ENCODE results near the gene HIVEP3. TPM values are rescaled to one million over a fixed set of nuclear protein-coding genes. Genes with fewer than 3 reads are reported as not detected.

Gene HIVEP3
- total RNA-seq, 1 donor from 2014 or later: 76.7 TPM

DNA sequence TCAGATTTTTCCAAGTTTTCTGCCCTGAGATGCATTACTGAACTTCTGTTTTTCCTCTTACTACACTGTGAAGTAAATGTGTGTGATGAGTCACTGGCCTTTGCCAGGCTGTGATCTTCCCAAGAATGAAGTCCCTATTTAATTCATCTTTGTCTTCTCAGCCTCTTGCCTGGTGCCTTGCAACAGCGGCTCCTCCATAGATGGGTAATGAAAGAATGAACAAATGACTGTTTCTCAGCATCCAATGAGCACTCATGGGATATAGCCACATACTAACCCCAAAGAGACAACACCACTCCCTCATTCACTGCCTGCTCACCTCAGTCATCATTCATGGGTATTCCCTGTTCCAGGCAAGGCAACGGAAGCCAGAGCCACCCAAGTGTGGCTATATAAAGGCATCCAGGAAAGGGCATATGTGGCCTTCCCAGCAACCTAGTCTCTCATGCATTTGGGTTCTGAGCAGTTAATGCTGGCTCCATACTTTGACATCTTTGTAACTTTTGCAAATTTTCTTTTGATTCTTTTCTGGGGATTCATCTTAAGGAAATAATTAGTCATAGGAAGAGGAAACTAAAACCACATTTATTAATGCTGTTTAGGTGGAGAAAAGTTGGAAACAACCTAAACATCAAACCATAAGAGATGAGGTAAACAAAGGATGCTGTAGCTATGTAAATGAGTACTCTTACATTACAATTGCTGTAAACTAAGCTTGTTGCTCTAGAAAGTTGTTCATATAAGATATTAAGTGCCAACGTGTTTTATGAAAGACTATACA lies 71.9 kb downstream of the HIVEP3 start:
- no peak for DNase-seq (ENCODE audit: low spot score)
- Mint-ChIP-seq H3K36me3 (ENCODE audit: low read depth) (peaks cover 2% of the 10 kb centered on the region), H3K9me3 (no peaks in the 10 kb centered on the region), H3K4me3 (no peak overlapping the region), H3K27ac (no peak overlapping the region), H3K4me1 (ENCODE audit: low read depth) (peaks cover 51% of the 10 kb centered on the region), H3K27me3 (ENCODE audit: insufficient read depth) (no peaks in the 10 kb centered on the region)
- intact Hi-C loops (cut with micrococcal nuclease): no loop called here

DNA sequence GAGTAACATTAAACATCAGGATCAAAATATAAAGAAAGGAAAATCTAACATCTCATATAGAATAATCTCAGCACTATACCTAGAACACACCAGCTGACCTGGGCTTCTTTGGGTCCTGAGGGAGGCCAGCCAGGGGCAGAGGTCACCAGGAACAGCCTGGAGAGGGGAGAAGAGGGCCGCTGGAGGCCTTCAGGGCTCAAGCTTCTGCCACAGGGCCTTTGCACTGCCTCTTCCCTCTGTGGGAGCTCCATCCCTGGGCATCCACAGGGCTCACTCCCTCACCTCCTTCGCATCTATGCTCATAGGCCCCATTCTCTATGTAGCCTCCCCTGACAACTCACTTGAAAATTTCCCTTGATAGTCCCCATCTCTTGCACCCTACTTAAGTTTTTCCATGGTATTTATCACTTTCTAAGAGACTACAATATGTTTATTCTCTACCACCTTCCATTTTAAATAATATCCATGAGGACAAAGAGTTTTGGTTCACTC lies 73.9 kb downstream of the HIVEP3 start:
- intact Hi-C loops (cut with micrococcal nuclease): no loop called here
- Mint-ChIP-seq H3K27ac (no peak overlapping the region), H3K4me3 (no peak overlapping the region), H3K4me1 (ENCODE audit: low read depth) (peaks cover 38% of the 10 kb centered on the region), H3K36me3 (ENCODE audit: low read depth) (peaks cover 2% of the 10 kb centered on the region), H3K27me3 (ENCODE audit: insufficient read depth) (no peaks in the 10 kb centered on the region), H3K9me3 (no peaks in the 10 kb centered on the region)
- DNase-seq (ENCODE audit: low spot score): no peak

DNA sequence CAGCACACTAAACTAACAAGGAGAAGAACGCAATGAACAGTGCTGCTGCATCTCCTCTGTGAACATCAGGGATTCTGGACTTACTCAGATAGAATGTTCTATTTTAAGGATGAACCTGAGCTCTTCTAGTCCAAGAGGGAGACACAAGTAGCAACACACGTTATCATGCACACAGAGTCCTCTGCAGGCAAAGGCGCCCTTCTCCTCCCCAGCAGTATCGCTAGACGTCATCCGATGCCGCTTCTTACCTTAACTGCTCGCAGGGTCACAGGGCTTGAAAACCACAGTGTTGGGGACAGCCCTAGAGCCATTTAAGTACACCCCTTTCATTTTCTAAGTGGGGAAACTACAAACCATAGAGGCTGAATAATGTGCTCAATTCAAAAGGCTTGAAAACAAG lies 74.5 kb downstream of the HIVEP3 start:
- peaks cover 2% of the 10 kb centered on the region for H3K36me3 Mint-ChIP-seq (ENCODE audit: low read depth)
- no peaks in the 10 kb centered on the region for H3K9me3 Mint-ChIP-seq
- no peak overlapping the region for H3K27ac Mint-ChIP-seq
- H3K27me3 Mint-ChIP-seq (ENCODE audit: insufficient read depth): no peaks in the 10 kb centered on the region
- H3K4me3 Mint-ChIP-seq: no peak overlapping the region
- intact Hi-C loops (cut with micrococcal nuclease): no loop called here
- DNase-seq (ENCODE audit: low spot score): no peak
- peaks cover 32% of the 10 kb centered on the region for H3K4me1 Mint-ChIP-seq (ENCODE audit: low read depth)

DNA sequence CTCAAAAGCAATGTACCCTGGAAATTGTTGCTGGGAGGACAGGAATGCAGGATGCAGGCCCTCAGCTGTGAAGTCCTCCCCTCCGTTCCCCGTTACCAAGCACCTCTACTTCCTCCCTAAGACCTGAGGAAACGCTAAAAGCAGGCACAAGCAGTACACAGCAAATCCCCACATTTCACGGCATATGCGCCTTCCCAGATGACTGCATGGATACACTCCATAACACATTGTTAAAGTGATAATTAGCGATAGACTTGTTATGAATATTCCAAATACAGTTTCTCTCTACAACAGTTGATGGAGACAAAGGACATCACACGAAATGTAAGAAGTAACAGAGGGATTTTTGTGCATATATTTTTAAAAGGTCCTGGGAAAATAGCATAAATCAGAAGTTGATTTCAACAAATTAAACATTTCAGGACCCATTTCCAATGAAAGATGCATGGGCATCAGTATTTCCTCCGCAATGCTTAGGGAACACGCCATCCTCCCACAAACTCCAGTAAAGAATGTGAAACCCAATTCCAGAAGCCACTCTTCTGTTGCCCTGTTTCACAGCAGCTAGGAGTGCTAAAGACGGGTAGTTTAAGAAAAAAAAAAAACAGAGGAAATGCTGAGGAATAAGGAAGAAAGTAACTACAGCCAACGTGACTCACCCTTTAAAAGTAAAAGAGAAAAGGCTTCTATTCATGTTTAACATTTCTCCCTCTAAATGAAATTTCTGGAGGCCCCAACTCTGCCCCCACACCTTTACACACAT lies 75.5 kb downstream of the HIVEP3 start:
- H3K27me3 Mint-ChIP-seq (ENCODE audit: insufficient read depth): peaks cover 2% of the 10 kb centered on the region
- no peak for DNase-seq (ENCODE audit: low spot score)
- H3K4me1 Mint-ChIP-seq (ENCODE audit: low read depth): peaks cover 28% of the 10 kb centered on the region
- H3K4me3 Mint-ChIP-seq: no peak overlapping the region
- peaks cover 2% of the 10 kb centered on the region for H3K36me3 Mint-ChIP-seq (ENCODE audit: low read depth)
- no peaks in the 10 kb centered on the region for H3K9me3 Mint-ChIP-seq
- H3K27ac Mint-ChIP-seq: no peak overlapping the region
- intact Hi-C loops (cut with micrococcal nuclease): no loop called here

DNA sequence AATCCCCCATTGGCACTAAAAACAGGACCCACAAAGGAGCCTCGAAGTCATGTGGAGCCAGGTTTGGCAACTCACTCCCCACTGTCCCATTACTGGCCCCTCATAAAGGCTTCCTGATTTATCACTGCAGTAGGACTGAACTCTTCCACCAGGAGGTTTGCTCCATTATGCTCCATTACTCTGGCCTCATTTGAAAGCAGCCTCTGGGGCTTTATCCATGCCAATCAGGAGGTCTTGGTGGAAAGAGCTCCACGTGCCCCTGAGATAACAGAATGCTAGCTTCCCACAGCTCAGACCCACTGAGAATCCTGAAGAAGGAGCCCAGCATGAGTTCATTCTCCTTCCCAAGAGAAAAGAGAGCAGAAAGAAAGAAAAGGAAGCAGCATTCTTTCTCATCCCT lies 76.4 kb downstream of the HIVEP3 start:
- Mint-ChIP-seq H3K4me3 (no peak overlapping the region), H3K36me3 (ENCODE audit: low read depth) (peaks cover under 1% of the 10 kb centered on the region), H3K27me3 (ENCODE audit: insufficient read depth) (peaks cover 2% of the 10 kb centered on the region), H3K4me1 (ENCODE audit: low read depth) (peaks cover 24% of the 10 kb centered on the region), H3K9me3 (no peaks in the 10 kb centered on the region), H3K27ac (no peak overlapping the region)
- intact Hi-C loops (cut with micrococcal nuclease): no loop called here
- DNase-seq (ENCODE audit: low spot score): no peak

DNA sequence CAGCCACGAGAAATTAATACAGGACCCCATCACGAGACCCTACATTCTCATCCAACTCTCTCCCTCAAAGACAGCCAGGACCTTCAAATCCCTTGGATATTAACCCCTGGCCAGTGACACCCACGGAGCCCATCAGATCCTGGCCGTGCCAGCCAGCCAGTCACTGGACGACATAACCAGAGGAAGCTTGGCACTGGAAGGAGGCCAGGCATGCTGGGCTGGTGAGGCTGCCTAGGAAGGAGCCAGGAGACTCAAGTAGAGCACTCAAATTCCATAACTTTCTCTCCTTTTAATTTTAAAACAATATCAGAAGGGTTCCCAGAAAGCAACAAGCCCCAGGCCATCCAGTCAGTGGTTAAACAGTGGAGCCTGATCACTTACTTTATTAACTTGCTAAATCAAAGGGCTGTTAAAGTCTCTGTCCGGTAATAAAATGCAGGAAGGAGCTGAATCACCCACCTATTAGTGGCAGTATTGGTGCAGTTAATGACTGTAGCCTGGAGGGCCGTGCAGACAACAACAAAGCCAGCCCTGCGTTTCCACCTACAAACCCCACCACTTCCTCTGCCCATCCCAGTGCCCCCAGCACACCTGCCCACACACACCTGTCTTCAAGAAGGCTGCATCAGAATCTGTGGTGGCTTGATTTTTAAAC lies 78.0 kb downstream of the HIVEP3 start:
- Mint-ChIP-seq H3K36me3 (ENCODE audit: low read depth) (no peaks in the 10 kb centered on the region), H3K27ac (no peak overlapping the region), H3K4me1 (ENCODE audit: low read depth) (peaks cover 10% of the 10 kb centered on the region), H3K9me3 (no peaks in the 10 kb centered on the region), H3K27me3 (ENCODE audit: insufficient read depth) (peaks cover 2% of the 10 kb centered on the region), H3K4me3 (no peak overlapping the region)
- no peak for DNase-seq (ENCODE audit: low spot score)
- intact Hi-C loops (cut with micrococcal nuclease): no loop called here

DNA sequence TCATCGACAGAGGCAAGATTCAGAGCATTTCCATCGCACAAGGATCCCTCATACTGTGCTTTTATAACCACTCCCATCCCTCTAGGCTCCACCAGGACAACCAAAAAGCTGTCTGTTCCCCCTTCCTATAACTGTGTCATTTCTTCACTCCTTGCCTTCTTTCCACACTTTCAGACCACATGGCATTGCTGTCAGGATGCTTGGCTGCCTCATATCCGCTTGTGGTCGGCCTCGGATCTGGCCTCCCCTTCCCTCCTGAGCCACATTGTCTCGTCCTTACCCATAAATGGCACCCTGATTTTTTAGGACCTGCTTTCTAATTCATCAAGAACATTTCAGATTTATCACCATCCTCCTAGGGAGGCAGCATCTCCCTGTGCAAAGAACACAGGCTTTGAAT lies 80.5 kb downstream of the HIVEP3 start:
- intact Hi-C loops (cut with micrococcal nuclease): no loop called here
- no peak for DNase-seq (ENCODE audit: low spot score)
- Mint-ChIP-seq H3K9me3 (no peaks in the 10 kb centered on the region), H3K36me3 (ENCODE audit: low read depth) (no peaks in the 10 kb centered on the region), H3K4me1 (ENCODE audit: low read depth) (no peaks in the 10 kb centered on the region), H3K27me3 (ENCODE audit: insufficient read depth) (peaks cover 2% of the 10 kb centered on the region), H3K4me3 (no peak overlapping the region), H3K27ac (no peak overlapping the region)

DNA sequence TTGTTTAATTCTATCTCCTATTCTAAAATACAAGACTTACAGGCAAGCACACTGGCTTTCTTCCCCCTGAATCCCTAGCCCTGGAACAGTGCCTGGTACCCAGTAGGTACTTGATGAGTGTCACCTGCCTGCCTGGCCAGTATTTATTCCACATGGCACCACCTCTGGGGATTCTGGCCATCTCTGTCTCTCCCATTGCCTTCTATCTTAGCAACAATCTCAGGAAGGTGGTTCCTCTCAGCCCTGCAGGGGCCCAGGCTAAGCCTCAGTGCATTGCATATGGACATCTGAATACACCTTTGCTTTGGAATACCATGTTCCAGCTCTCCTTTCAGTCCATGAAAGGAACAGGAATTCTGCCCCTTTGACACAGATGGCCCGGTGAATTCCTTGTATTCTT lies 81.0 kb downstream of the HIVEP3 start:
- H3K4me3 Mint-ChIP-seq: no peak overlapping the region
- DNase-seq (ENCODE audit: low spot score): no peak
- H3K36me3 Mint-ChIP-seq (ENCODE audit: low read depth): no peaks in the 10 kb centered on the region
- H3K27ac Mint-ChIP-seq: no peak overlapping the region
- peaks cover 4% of the 10 kb centered on the region for H3K27me3 Mint-ChIP-seq (ENCODE audit: insufficient read depth)
- intact Hi-C loops (cut with micrococcal nuclease): no loop called here
- no peaks in the 10 kb centered on the region for H3K9me3 Mint-ChIP-seq
- H3K4me1 Mint-ChIP-seq (ENCODE audit: low read depth): no peaks in the 10 kb centered on the region

DNA sequence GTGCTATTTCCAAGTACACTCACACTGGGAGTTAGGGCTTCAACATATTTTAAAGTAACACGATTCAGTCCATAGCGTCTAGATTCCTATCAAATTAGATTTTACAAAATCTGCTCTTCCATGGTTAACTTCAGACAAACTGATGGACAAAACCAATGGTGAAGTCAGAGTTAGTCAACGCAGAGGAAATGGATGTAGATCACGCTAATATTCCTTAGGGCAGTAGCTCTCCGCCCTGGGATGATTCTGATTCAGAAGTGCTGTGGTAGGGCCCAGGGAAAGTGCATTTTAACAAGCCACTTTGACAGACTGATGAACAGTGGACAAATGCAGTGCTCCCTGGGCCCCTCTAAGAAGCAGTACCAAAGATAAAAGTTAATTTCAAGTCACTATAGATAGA lies 83.2 kb downstream of the HIVEP3 start:
- H3K4me1 Mint-ChIP-seq (ENCODE audit: low read depth): no peaks in the 10 kb centered on the region
- intact Hi-C loops (cut with micrococcal nuclease): no loop called here
- H3K27ac Mint-ChIP-seq: no peak overlapping the region
- DNase-seq (ENCODE audit: low spot score): no peak
- no peaks in the 10 kb centered on the region for H3K9me3 Mint-ChIP-seq
- H3K4me3 Mint-ChIP-seq: no peak overlapping the region
- no peaks in the 10 kb centered on the region for H3K36me3 Mint-ChIP-seq (ENCODE audit: low read depth)
- peaks cover 5% of the 10 kb centered on the region for H3K27me3 Mint-ChIP-seq (ENCODE audit: insufficient read depth)

DNA sequence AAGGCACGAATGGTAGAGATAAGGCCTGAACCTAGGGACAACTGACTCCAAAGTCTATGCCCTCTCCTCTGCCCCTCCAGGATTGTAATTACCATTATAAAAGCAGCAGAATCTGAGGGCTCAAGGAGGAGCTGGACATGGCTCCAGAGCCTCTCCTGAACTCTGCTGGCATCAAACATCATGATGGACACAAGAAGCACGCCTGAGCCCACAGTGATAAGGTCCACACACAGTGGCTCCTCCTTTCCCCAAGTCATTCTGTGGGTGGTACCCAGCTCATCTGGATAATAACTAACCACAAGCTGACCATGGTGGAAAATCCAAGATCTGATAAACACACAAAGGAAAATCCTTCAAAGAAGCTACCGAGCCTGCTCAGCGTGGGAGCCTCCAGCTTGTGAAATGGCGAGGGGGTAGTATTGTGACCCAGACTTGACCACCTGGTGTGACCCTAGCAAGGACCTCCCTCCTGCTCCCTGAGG lies 85.2 kb downstream of the HIVEP3 start:
- no peaks in the 10 kb centered on the region for H3K9me3 Mint-ChIP-seq
- peaks cover 3% of the 10 kb centered on the region for H3K27me3 Mint-ChIP-seq (ENCODE audit: insufficient read depth)
- intact Hi-C loops (cut with micrococcal nuclease): no loop called here
- H3K36me3 Mint-ChIP-seq (ENCODE audit: low read depth): no peaks in the 10 kb centered on the region
- H3K4me1 Mint-ChIP-seq (ENCODE audit: low read depth): no peaks in the 10 kb centered on the region
- no peak for DNase-seq (ENCODE audit: low spot score)
- no peak overlapping the region for H3K4me3 Mint-ChIP-seq
- no peak overlapping the region for H3K27ac Mint-ChIP-seq

DNA sequence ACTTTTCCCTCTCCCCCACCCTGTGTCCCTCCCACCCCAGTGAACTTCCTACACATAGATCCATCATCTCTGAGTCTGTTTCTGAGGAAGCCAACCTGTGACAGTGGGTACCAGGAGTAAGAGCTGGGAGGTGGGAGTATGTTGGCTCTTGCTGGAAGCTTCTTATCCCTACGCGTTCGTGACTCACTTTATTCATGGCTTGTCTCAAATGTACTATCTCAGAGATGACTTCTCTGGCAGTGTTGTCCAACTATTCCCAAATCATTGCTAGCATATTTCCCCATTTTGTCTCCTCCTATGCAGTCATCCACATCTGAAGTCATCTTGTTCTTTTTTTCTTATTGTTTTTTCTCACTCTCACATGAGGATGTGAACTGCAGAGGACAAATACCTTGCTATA lies 88.0 kb downstream of the HIVEP3 start:
- DNase-seq (ENCODE audit: low spot score): no peak
- intact Hi-C loops (cut with micrococcal nuclease): no loop called here
- Mint-ChIP-seq H3K36me3 (ENCODE audit: low read depth) (no peaks in the 10 kb centered on the region), H3K27me3 (ENCODE audit: insufficient read depth) (peaks cover 5% of the 10 kb centered on the region), H3K27ac (no peak overlapping the region), H3K9me3 (no peaks in the 10 kb centered on the region), H3K4me3 (no peak overlapping the region), H3K4me1 (ENCODE audit: low read depth) (no peaks in the 10 kb centered on the region)

DNA sequence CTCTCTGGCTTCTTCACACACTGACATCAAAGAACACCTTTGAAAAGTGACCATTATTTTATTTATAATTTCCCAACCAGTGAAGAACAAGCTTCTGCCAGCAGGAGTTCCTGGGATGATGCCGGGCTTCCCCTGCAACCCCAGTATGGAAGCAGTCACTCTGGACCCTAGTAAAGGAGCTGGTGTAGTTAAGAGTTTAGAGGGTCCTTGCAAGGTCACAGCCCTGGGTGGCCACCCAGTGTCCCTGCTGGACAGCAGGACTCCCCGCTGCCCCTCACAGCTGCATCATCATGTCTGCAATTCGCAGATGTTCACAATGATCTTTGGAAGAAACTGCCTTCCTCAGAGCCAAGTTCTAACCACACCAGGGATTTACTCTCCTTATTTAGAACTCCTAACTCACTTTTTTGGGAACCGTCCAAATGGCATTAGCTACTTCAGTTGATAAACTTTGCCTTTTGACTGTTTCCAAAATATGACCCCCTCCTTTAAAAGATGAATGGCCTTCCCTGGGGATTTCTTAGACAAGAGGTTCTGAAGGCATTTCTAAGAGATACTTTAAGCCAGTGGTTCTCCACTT lies 90.6 kb downstream of the HIVEP3 start:
- Mint-ChIP-seq H3K36me3 (ENCODE audit: low read depth) (no peaks in the 10 kb centered on the region), H3K27me3 (ENCODE audit: insufficient read depth) (peaks cover 8% of the 10 kb centered on the region), H3K4me1 (ENCODE audit: low read depth) (no peaks in the 10 kb centered on the region), H3K4me3 (no peak overlapping the region), H3K9me3 (no peaks in the 10 kb centered on the region), H3K27ac (no peak overlapping the region)
- no peak for DNase-seq (ENCODE audit: low spot score)
- intact Hi-C loops (cut with micrococcal nuclease): no loop called here

DNA sequence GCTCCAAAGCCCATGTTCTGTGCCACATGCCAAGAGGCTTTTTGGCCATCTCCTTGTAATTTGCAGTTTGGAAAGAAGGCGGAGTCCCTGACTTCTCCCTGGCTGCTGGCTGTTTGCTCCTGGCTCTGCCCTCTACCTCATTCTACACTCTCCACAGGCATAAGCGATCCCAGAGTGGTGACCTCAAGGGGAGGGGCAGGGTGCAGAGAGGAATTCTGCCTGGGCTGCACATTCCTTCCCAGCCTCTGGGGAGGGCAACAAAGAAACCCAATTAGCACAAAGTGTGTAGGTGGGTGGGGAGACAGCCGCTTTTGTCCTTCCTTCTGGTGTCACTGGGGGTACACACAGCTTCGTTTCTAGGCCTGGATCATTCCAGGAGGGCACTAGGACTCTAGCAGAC lies 95.3 kb downstream of the HIVEP3 start:
- no peak for DNase-seq (ENCODE audit: low spot score)
- Mint-ChIP-seq H3K4me3 (no peak overlapping the region), H3K36me3 (ENCODE audit: low read depth) (peaks cover 1% of the 10 kb centered on the region), H3K27me3 (ENCODE audit: insufficient read depth) (peaks cover 6% of the 10 kb centered on the region), H3K9me3 (no peaks in the 10 kb centered on the region), H3K4me1 (ENCODE audit: low read depth) (peaks cover 19% of the 10 kb centered on the region), H3K27ac (no peak overlapping the region)
- intact Hi-C loops (cut with micrococcal nuclease): no loop called here

All from activated T-helper 1 cell treated with anti-CD3 and anti-CD28 coated beads, Interleukin-12 subunit alpha, Interleukin-12 subunit beta, Interleukin-2, Interleukin-4 antibody, amounts not matched to agents 30 ng/mL and 10 ng/mL and 1 ng/mL, durations not matched to agents 14 hours and 24 hours and 36 hours (primary cell).